ENCODE results near the gene SYVN1.

GRCh38 chr11:65112546-65113360, 21.6 kb downstream of the SYVN1 start:
- TF ChIP-seq CTCF (IDR thresholded peaks at IDR 0.05) (peak; percentile 76 to 92 (median 82)), POLR2A (IDR thresholded peaks at IDR 0.05) (no peak)

Measured in heart left ventricle (tissue), 13 donors.